Astrocyte (in vitro differentiated cells and primary cell): ENCODE results near the gene SAFB2. TPM values are rescaled to one million over a fixed set of nuclear protein-coding genes. Genes with fewer than 3 reads are reported as not detected.
A peak's percentile ranks its signal among the peaks of the same experiment; 100 is the strongest.

ENCODE experiments used
- DNase-seq: peaks from one replicate; pipeline ENCODE4 v3.0.0-alpha.2; 2010; ENCODE audit warnings: low read depth
- FAIRE-seq: peaks from 2 replicates; lab custom pipeline; 2011; peaks lifted over from hg19 to GRCh38; lab: Jason Lieb, UNC
- H2AFZ ChIP-seq: 2 replicates; pipeline ENCODE4 v1.6.0; 2012; ENCODE audit warnings: low read depth, low read length, inconsistent platforms
- H3K27ac ChIP-seq: 2 replicates; pipeline ENCODE4 v1.5.1; 2011; ENCODE audit warnings: low read depth, low read length, inconsistent platforms
- H3K27me3 ChIP-seq: 2 replicates; pipeline ENCODE4 v1.6.0; 2011; ENCODE audit warnings: low read length, inconsistent platforms; ENCODE audit not compliant: insufficient read depth
- H3K36me3 ChIP-seq: 2 replicates; pipeline ENCODE4 v1.5.1; 2011; ENCODE audit warnings: low read length, inconsistent platforms; ENCODE audit not compliant: insufficient read depth
- H3K4me1 ChIP-seq: 2 replicates; pipeline ENCODE4 v1.5.1; 2011; ENCODE audit warnings: low read length, inconsistent platforms; ENCODE audit not compliant: insufficient read depth
- H3K4me2 ChIP-seq: 2 replicates; pipeline ENCODE4 v1.6.0; 2012; ENCODE audit warnings: low read length, inconsistent platforms
- H3K4me3 ChIP-seq: 2 replicates; pipeline ENCODE4 v1.5.1; 2011; ENCODE audit warnings: low read depth, mild to moderate bottlenecking, low read length, inconsistent platforms; ENCODE audit not compliant: insufficient read depth
- H3K79me2 ChIP-seq: 2 replicates; pipeline ENCODE4 v1.6.0; 2012; ENCODE audit warnings: mild to moderate bottlenecking, low read length, inconsistent platforms; ENCODE audit not compliant: insufficient read depth
- H3K9ac ChIP-seq: 2 replicates; pipeline ENCODE4 v1.6.0; 2012; ENCODE audit warnings: mild to moderate bottlenecking, low read length, inconsistent platforms
- H3K9me3 ChIP-seq: 2 replicates; pipeline ENCODE4 v1.5.1; 2012; ENCODE audit warnings: low read depth, mild to moderate bottlenecking, low read length, inconsistent platforms; ENCODE audit not compliant: insufficient read depth
- H4K20me1 ChIP-seq: 2 replicates; pipeline ENCODE4 v1.6.0; 2012; ENCODE audit warnings: low read length, inconsistent platforms; ENCODE audit not compliant: insufficient read depth
- H3K27ac Mint-ChIP-seq: one replicate; pipeline ENCODE4 v1.8.0; 2021; ENCODE audit warnings: mild to moderate bottlenecking, mixed read lengths; ENCODE audit not compliant: unreplicated experiment
- H3K27me3 Mint-ChIP-seq: one replicate; pipeline ENCODE4 v1.8.0; 2021; ENCODE audit warnings: low read depth, mixed read lengths; ENCODE audit not compliant: unreplicated experiment
- H3K36me3 Mint-ChIP-seq: one replicate; pipeline ENCODE4 v1.8.0; 2021; ENCODE audit warnings: low read depth, mixed read lengths; ENCODE audit not compliant: unreplicated experiment
- H3K4me1 Mint-ChIP-seq: one replicate; pipeline ENCODE4 v1.8.0; 2021; ENCODE audit warnings: low read depth, mixed read lengths; ENCODE audit not compliant: unreplicated experiment
- H3K4me3 Mint-ChIP-seq: one replicate; pipeline ENCODE4 v1.8.0; 2021; ENCODE audit warnings: mild to moderate bottlenecking, moderate library complexity, mixed read lengths; ENCODE audit not compliant: unreplicated experiment
- H3K9me3 Mint-ChIP-seq: one replicate; pipeline ENCODE4 v1.8.0; 2021; ENCODE audit warnings: mild to moderate bottlenecking, mixed read lengths; ENCODE audit not compliant: unreplicated experiment
- EZH2 ChIP-seq: IDR thresholded peaks from 2 replicates; pipeline ENCODE4 v1.6.1; 2012; ENCODE audit warnings: mild to moderate bottlenecking, low read length, inconsistent platforms; ENCODE audit not compliant: insufficient read depth
- total RNA-seq: library from RNA; stranded (reverse); gene quantifications from 2 replicates; pipeline ENCODE4 v1.2.1, GENCODE V29; 2021
- TF ChIP-seq, protein P1 (sequence below): IDR thresholded peaks from 2 replicates; pipeline ENCODE4 v1.5.1; 2011; ENCODE audit warnings: low read depth, mild to moderate bottlenecking, inconsistent platforms, low read length, moderate library complexity; ENCODE audit not compliant: insufficient read depth

SAFB2 gene
- total RNA-seq, 1 donor from 2014 or later = 50.6 TPM

DNA sequence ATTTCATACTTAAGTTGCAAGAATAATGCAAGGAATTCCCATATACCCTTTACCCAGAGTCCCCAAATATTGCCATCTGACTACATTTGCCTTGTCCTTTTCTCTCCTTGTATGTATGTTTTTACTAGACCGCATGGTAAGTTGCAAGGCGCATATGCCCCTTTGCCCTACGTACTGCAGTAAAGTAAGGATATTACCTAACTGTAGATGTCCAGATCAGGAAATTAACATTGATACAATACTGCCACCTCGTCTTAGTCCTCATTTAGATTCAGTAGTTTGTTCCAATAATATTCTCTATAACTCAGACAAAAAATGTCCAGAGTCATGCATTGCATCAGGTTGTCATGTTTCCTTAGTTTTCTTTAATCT, 9.7 kb upstream of the SAFB2 start:
- H3K9ac ChIP-seq = no peak overlapping the region
- no peak overlapping the region for H3K27ac Mint-ChIP-seq
- no peak overlapping the region for H3K27ac ChIP-seq
- no peaks in the 10 kb centered on the region for H3K9me3 Mint-ChIP-seq
- no peaks in the 10 kb centered on the region for H3K9me3 ChIP-seq
- H3K79me2 ChIP-seq = peaks cover 98% of the 10 kb centered on the region
- peaks cover 20% of the 10 kb centered on the region for H3K4me1 Mint-ChIP-seq
- no peak overlapping the region for H3K4me3 Mint-ChIP-seq
- H2AFZ ChIP-seq = no peak overlapping the region
- peaks cover 6% of the 10 kb centered on the region for H3K4me1 ChIP-seq
- H3K4me2 ChIP-seq = no peak overlapping the region
- no peaks in the 10 kb centered on the region for H3K27me3 ChIP-seq
- TF ChIP-seq, protein P1, sequence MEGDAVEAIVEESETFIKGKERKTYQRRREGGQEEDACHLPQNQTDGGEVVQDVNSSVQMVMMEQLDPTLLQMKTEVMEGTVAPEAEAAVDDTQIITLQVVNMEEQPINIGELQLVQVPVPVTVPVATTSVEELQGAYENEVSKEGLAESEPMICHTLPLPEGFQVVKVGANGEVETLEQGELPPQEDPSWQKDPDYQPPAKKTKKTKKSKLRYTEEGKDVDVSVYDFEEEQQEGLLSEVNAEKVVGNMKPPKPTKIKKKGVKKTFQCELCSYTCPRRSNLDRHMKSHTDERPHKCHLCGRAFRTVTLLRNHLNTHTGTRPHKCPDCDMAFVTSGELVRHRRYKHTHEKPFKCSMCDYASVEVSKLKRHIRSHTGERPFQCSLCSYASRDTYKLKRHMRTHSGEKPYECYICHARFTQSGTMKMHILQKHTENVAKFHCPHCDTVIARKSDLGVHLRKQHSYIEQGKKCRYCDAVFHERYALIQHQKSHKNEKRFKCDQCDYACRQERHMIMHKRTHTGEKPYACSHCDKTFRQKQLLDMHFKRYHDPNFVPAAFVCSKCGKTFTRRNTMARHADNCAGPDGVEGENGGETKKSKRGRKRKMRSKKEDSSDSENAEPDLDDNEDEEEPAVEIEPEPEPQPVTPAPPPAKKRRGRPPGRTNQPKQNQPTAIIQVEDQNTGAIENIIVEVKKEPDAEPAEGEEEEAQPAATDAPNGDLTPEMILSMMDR = no peak
- no peak for TF ChIP-seq EZH2
- H3K4me3 ChIP-seq = no peak overlapping the region
- H3K36me3 Mint-ChIP-seq = peaks cover 10% of the 10 kb centered on the region
- H3K27me3 Mint-ChIP-seq = no peaks in the 10 kb centered on the region
- H4K20me1 ChIP-seq = peaks cover 92% of the 10 kb centered on the region
- FAIRE-seq (no peak), DNase-seq (no peak)
- peaks cover 18% of the 10 kb centered on the region for H3K36me3 ChIP-seq

DNA sequence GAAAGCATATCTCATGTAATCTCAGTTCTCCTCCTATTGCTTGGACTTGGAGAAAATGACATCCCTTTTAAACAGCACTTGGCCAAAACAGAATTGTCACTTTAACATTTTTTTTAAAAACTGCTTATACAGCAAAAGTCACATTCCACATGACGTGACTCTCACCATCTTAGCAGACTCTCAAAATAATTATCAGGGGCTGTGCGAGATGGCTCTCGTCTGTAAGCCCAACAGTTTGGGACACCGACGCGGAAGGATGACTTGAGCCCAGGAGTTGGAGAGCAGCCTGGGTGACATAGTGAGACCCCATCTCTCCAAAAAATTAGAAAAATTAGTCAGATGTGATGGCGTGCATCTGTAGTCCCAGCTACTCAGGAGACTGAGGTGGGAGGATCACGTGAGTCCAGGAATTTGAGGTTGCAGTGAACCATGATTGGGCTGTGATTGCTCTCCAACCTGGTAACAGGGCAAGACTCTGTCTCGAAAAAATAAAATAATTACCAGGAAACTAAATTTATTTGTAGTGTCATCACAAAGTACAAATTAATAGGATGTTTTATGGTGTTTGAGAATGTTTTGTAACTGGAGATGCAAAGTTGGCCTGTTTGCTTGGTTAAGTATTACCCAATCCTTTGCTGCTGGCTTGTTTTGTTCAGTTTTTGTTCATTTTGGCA, 9.1 kb upstream of the SAFB2 start:
- peaks cover 10% of the 10 kb centered on the region for H3K36me3 Mint-ChIP-seq

More for the DNA sequence above, 9.1 kb upstream of the SAFB2 start:
- Histone ChIP-seq H3K9me3 (no peaks in the 10 kb centered on the region), H3K4me3 (no peak overlapping the region), H3K4me2 (no peak overlapping the region), H3K9ac (no peak overlapping the region), H3K79me2 (peaks cover 98% of the 10 kb centered on the region), H3K27ac (no peak overlapping the region), H4K20me1 (peaks cover 96% of the 10 kb centered on the region), H2AFZ (no peak overlapping the region), H3K4me1 (peaks cover 8% of the 10 kb centered on the region), H3K27me3 (no peaks in the 10 kb centered on the region), H3K36me3 (peaks cover 19% of the 10 kb centered on the region)
- Mint-ChIP-seq H3K4me1 (peaks cover 20% of the 10 kb centered on the region), H3K27ac (peak overlapping the region; percentile 21), H3K27me3 (no peaks in the 10 kb centered on the region), H3K9me3 (no peaks in the 10 kb centered on the region), H3K4me3 (no peak overlapping the region)
- TF ChIP-seq, protein P1 = no peak
- no peak for TF ChIP-seq EZH2
- FAIRE-seq = no peak
- no peak for DNase-seq
